Measurements from ENCODE around the gene ATP6V1A. TPM values are rescaled to one million over a fixed set of nuclear protein-coding genes. Genes with fewer than 3 reads are reported as not detected.
A peak's percentile ranks its signal among the peaks of the same experiment; 100 is the strongest.

ATP6V1A gene
- total RNA-seq, result 10 to 100 TPM; 30.7 to 31.3 TPM

DNA sequence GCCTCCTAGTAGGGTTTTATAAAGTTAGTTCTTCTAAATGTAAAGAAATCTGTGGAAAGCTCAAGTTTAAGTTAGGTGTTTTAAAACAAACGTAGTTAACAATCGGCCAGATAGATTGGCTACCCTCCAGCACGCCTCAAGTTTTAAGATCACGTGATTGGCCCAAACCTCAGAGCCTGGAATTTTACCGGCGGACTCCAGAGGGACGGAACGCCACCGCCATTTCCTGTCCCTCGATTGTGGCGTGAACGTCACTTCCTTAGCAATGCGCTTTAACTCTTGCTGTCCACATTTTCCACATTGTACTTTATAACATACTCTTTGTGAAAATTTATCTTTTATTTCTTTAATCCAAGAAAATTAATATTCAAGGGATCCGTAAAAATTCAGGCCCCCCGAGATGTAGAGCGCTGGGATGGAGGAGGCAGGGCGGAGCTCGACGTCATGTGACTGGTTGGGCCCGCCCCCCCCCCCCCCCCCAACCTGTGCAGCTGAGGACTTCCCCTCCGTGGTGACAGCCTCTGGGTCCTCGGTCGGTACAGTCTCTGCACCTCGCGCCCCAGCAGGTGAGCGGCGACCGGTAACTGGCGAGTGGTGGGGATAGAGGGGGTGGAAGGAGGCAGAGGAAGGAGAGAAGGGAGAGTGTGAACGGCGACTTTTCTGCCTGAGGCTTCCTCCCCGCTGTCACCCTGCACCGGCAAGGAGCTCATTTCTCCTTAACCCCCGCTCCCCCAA is at the start of gene ATP6V1A:
ATP6V1A (plus strand) TSS at position 488 of the 735 bp plus-strand sequence. CDS start 31,719 bp downstream, outside the sequence.
- peak within 1 kb of the TSS; percentile 100 for H3K27ac Mint-ChIP-seq
- ATAC-seq (replicated peaks in 1 of 2) (peak; percentile 47 to 64), DNase-seq (peak; percentile 83 to 88)

DNA sequence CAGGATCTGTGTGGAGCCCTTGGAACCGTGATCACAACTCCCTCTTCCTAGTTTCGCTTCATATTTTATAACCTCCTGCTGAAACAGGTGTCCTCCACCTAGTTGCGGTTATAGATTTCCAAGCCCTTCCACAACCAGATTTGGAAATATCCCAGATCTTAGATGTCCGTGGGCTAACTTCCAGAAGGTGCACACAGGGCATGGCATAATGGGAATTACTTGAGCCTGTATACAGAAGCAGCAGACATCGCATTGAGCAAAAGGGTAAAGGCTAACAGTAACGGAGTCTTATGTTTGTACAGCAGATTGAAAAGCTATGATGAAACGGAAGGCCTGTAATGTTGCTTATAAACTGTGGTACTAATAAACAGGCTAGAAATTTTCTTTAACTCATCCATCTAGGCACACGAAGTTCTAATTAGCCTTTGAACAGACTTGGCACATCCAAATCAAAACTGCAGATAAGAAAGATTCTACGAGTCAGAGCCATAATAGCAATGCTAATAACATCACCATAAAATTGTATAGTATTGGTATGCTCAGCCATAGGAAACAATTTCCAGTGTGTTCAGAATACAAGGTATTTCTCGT is 49.2 kb upstream of the ATP6V1A start:
- Mint-ChIP-seq H3K27ac (no peak overlapping the region), H3K36me3 (ENCODE audit: insufficient read depth in 2 of 2) (peaks cover 0 to 2% of the 10 kb centered on the region in 2 donors), H3K9me3 (no peaks in the 10 kb centered on the region), H3K4me1 (ENCODE audit: low read depth) (peaks cover 25% of the 10 kb centered on the region), H3K4me3 (no peak overlapping the region), H3K27me3 (ENCODE audit: low read depth) (no peaks in the 10 kb centered on the region)
- ATAC-seq (replicated peaks in 1 of 2) (no peak), DNase-seq (peak in 1 of 2 donors; percentile 9)

More for the DNA sequence above, at the start of gene ATP6V1A:
- Mint-ChIP-seq H3K27me3 (ENCODE audit: low read depth) (no peaks in the 10 kb centered on the region), H3K4me3 (peak within 1 kb of the TSS; percentile 95 to 98), H3K4me1 (ENCODE audit: low read depth) (peaks cover 64% of the 10 kb centered on the region), H3K9me3 (no peaks in the 10 kb centered on the region), H3K36me3 (ENCODE audit: insufficient read depth in 2 of 2) (peaks cover 9 to 12% of the 10 kb centered on the region in 2 donors)

DNA sequence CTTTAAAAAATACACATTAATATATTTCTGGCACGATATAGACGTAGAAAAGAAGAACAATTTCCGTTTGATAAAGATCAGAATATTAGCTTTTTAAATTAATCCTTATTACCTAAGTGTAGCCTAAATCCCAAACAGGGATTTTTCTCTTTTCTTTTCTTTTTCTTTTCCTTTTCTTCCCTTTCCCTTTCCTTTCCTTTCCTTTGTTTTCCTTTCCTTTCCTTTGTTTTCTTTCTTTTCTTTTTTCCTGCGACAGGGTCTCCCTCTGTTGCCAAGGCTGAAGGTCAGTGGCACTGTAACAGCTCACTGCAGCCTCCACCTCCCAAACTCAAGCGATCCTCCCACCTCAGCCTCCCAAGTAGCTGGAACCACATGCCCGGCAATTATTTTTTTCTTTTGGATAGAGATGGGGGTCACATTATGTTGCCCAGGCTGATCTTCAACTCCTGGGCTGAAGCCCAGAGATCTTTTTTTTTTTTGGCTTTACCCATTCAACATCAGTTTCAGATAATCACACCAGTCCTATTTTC is 48.6 kb upstream of the ATP6V1A start:
- no peak overlapping the region for H3K4me3 Mint-ChIP-seq
- H3K4me1 Mint-ChIP-seq (ENCODE audit: low read depth), result peaks cover 23% of the 10 kb centered on the region
- no peak overlapping the region for H3K27ac Mint-ChIP-seq
- ATAC-seq (replicated peaks in 1 of 2) (no peak), DNase-seq (no peak)
- peaks cover 0 to 2% of the 10 kb centered on the region in 2 donors for H3K36me3 Mint-ChIP-seq (ENCODE audit: insufficient read depth in 2 of 2)
- no peaks in the 10 kb centered on the region for H3K9me3 Mint-ChIP-seq
- H3K27me3 Mint-ChIP-seq (ENCODE audit: low read depth), result no peaks in the 10 kb centered on the region

DNA sequence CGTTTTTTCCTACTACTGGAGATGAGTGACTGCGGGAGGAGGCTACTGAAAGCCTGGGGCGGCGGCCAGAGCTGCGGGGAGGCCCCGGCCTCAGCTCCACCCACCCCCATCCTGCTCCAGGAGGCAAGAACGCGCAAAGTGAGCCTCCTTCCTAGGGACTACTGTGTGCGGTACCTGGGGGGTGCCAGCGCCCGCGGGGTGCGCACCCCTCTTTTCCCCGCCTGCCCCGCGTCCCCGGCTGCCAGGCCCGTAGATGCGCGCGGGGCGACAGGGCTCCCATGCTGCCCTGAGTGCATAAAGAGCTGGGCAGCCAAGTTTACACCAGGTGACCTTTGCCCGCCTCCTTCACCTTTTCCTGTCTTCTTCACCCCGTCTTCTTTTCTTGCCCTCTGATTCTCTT is 47.9 kb upstream of the ATP6V1A start:
- H3K4me1 Mint-ChIP-seq (ENCODE audit: low read depth), result peaks cover 16% of the 10 kb centered on the region
- no peaks in the 10 kb centered on the region for H3K27me3 Mint-ChIP-seq (ENCODE audit: low read depth)
- H3K4me3 Mint-ChIP-seq, result no peak overlapping the region
- peak; percentile 29 to 33 for DNase-seq
- no peak for ATAC-seq (replicated peaks in 1 of 2)
- H3K9me3 Mint-ChIP-seq, result no peaks in the 10 kb centered on the region
- H3K27ac Mint-ChIP-seq, result peak overlapping the region; percentile 35
- peaks cover 0 to 2% of the 10 kb centered on the region in 2 donors for H3K36me3 Mint-ChIP-seq (ENCODE audit: insufficient read depth in 2 of 2)

DNA sequence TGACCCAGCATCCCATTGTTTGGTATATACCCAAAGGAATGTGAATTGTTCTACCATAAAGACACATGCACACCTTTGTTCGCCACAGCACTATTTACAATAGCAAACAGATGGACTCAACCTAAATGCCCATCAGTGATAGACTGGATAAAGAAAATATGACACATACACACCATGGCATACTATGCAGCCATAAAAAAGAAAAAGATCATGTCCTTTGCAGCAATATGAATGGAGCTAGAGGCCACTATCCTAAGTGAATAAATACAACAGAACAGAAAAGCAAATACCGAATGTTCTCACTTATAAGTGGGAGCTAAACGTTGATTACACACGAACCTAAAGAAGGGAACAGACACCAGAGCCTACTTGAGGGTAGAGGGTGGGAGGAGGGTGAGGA is 39.0 kb upstream of the ATP6V1A start:
- H3K36me3 Mint-ChIP-seq (ENCODE audit: insufficient read depth in 2 of 2), result no peaks in the 10 kb centered on the region
- ATAC-seq (replicated peaks in 1 of 2) (no peak), DNase-seq (no peak)
- no peaks in the 10 kb centered on the region for H3K9me3 Mint-ChIP-seq
- H3K27me3 Mint-ChIP-seq (ENCODE audit: low read depth), result peaks cover 16% of the 10 kb centered on the region
- no peaks in the 10 kb centered on the region for H3K4me1 Mint-ChIP-seq (ENCODE audit: low read depth)
- H3K27ac Mint-ChIP-seq, result no peak overlapping the region
- H3K4me3 Mint-ChIP-seq, result no peak overlapping the region

DNA sequence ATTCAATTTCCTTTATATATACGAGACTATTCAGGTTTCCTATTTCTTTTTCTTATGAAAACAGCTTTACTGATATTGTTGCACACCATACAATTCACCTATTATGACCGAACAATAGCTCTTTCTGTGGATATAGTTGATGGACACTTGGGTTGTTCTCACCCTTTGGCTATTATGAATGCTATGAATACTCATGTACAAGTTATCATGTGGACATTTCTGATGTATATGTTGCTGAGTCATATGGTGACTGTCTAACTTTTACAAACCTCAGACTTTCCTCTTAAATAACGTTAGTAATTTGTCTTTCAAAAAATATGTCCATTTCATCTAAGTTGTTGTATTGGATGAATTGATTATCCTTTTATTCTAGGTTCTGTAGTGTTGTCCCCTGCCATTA is 34.7 kb upstream of the ATP6V1A start:
- H3K36me3 Mint-ChIP-seq (ENCODE audit: insufficient read depth in 2 of 2), result no peaks in the 10 kb centered on the region
- ATAC-seq (replicated peaks in 1 of 2), result peak in 1 of 2 donors; percentile 32

DNA sequence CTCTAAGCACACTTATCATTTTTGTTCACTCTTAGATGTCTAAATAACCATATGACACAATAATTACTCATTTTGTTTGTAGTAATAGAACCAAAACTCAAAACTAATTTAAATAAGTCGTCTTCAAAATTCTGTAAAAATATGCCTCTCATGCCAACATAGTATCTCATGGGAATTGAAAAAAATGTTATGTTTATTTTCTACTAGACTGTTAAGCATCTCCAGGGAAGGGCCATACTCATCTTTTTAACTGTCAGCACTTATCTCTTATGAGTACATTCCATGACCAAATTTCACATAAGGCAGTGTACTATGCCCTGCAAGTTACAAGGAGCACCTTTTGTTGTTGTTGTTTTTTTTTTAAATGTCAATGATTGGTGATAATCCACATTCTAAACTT is 32.1 kb upstream of the ATP6V1A start:
- no peaks in the 10 kb centered on the region for H3K9me3 Mint-ChIP-seq
- H3K4me1 Mint-ChIP-seq (ENCODE audit: low read depth), result peaks cover 16% of the 10 kb centered on the region
- H3K27ac Mint-ChIP-seq, result no peak overlapping the region
- peaks cover 10% of the 10 kb centered on the region for H3K27me3 Mint-ChIP-seq (ENCODE audit: low read depth)
- no peak for ATAC-seq (replicated peaks in 1 of 2)
- no peak overlapping the region for H3K4me3 Mint-ChIP-seq
- peaks cover 0 to 2% of the 10 kb centered on the region in 2 donors for H3K36me3 Mint-ChIP-seq (ENCODE audit: insufficient read depth in 2 of 2)
- DNase-seq, result no peak

More for the DNA sequence above, 34.7 kb upstream of the ATP6V1A start:
- Mint-ChIP-seq H3K4me3 (no peak overlapping the region), H3K27me3 (ENCODE audit: low read depth) (peaks cover 16% of the 10 kb centered on the region), H3K4me1 (ENCODE audit: low read depth) (no peaks in the 10 kb centered on the region), H3K27ac (no peak overlapping the region), H3K9me3 (no peaks in the 10 kb centered on the region)
- DNase-seq, result no peak

DNA sequence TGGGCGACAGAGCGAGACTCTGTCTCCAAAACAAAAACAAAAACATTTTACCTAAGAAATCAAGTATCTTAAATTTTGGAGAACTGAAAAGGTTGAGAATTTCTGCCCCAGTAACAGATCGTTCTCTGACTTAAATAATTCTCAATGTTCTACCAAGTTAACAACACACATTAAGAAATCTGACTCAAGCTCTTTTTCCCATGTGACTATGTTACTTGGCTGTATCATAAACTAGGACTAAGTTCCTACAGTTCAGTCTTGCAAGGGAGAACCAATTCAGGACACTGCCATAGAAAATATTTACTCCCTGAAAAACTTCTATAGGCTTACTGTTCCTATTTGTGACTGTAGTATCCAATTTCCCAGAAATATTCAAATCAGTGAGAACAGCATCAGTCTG is 29.5 kb upstream of the ATP6V1A start:
- peaks cover 16% of the 10 kb centered on the region for H3K4me1 Mint-ChIP-seq (ENCODE audit: low read depth)
- H3K27me3 Mint-ChIP-seq (ENCODE audit: low read depth), result peaks cover 4% of the 10 kb centered on the region
- no peak for DNase-seq
- ATAC-seq (replicated peaks in 1 of 2), result no peak
- H3K9me3 Mint-ChIP-seq, result no peaks in the 10 kb centered on the region
- peak overlapping the region; percentile 63 for H3K27ac Mint-ChIP-seq
- H3K36me3 Mint-ChIP-seq (ENCODE audit: insufficient read depth in 2 of 2), result peaks cover 0 to 10% of the 10 kb centered on the region in 2 donors
- H3K4me3 Mint-ChIP-seq, result no peak overlapping the region

DNA sequence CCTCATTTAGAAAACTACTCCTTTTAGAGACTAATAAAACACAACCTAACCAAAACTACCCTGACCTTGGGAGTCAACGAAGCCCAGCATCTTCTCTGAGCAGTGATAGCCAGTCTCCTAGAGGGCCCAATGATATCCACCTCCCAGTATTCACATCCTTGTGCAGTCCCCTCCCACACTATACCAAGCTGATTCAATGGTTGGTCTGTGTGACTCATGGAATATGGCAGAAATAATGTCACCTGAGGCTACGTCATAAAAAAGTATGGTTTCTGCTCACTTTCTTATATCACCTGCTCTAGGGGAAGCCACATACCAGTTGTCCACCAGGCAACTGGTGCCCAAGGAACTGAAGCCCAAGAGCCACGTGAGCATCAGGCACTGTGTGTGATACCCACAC is 29.0 kb upstream of the ATP6V1A start:
- H3K36me3 Mint-ChIP-seq (ENCODE audit: insufficient read depth in 2 of 2), result peaks cover 0 to 14% of the 10 kb centered on the region in 2 donors
- H3K9me3 Mint-ChIP-seq, result no peaks in the 10 kb centered on the region
- H3K27me3 Mint-ChIP-seq (ENCODE audit: low read depth), result no peaks in the 10 kb centered on the region
- H3K27ac Mint-ChIP-seq, result peak overlapping the region; percentile 63
- no peak overlapping the region for H3K4me3 Mint-ChIP-seq
- ATAC-seq (replicated peaks in 1 of 2) (peak; percentile 95 to 99), DNase-seq (peak; percentile 6 to 8)
- peaks cover 16% of the 10 kb centered on the region for H3K4me1 Mint-ChIP-seq (ENCODE audit: low read depth)

DNA sequence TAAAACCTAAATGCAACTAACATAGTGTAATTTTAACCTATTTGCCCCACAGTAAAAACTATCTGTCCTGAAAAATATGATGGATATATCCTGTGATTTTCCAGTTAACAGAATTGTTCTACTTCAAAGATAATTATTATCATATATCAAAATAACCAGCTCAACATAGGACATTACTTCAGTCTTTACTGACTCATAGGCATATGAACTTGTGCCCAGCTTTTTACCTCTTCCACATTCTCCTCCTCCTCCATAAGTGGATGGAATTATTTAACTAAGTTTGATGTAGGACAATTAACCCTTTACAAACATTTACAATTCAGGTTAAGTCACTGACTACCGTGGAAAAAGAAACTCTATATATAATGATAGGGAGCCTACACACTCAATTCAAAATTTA is 27.5 kb upstream of the ATP6V1A start:
- H3K9me3 Mint-ChIP-seq, result no peaks in the 10 kb centered on the region
- peak overlapping the region; percentile 64 for H3K27ac Mint-ChIP-seq
- DNase-seq, result no peak
- peaks cover 0 to 18% of the 10 kb centered on the region in 2 donors for H3K36me3 Mint-ChIP-seq (ENCODE audit: insufficient read depth in 2 of 2)
- H3K4me3 Mint-ChIP-seq, result no peak overlapping the region
- no peaks in the 10 kb centered on the region for H3K27me3 Mint-ChIP-seq (ENCODE audit: low read depth)
- peaks cover 16% of the 10 kb centered on the region for H3K4me1 Mint-ChIP-seq (ENCODE audit: low read depth)
- no peak for ATAC-seq (replicated peaks in 1 of 2)

DNA sequence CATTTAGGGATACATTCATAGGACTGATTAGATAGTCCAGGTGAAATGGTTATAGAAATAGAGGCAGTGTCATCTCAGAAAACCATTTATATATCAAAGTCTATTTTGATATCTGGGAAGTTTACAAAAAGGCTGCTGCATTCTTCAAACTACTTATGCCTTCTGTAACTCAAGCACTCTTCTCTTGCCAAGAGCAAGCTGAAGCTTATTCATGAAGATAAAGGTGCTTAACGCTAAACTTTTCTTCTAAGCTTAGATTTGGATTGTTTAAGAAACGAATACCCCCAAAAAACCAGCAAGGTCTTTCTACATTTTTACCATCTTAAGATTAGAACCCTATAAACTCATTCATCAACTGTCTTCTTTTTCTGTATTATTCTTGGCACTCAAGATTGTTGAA is 27.1 kb upstream of the ATP6V1A start:
- no peak for DNase-seq
- H3K4me1 Mint-ChIP-seq (ENCODE audit: low read depth), result peaks cover 16% of the 10 kb centered on the region
- no peak overlapping the region for H3K4me3 Mint-ChIP-seq
- no peaks in the 10 kb centered on the region for H3K27me3 Mint-ChIP-seq (ENCODE audit: low read depth)
- ATAC-seq (replicated peaks in 1 of 2), result no peak
- peak overlapping the region; percentile 64 for H3K27ac Mint-ChIP-seq
- H3K36me3 Mint-ChIP-seq (ENCODE audit: insufficient read depth in 2 of 2), result peaks cover 0 to 18% of the 10 kb centered on the region in 2 donors
- H3K9me3 Mint-ChIP-seq, result no peaks in the 10 kb centered on the region

DNA sequence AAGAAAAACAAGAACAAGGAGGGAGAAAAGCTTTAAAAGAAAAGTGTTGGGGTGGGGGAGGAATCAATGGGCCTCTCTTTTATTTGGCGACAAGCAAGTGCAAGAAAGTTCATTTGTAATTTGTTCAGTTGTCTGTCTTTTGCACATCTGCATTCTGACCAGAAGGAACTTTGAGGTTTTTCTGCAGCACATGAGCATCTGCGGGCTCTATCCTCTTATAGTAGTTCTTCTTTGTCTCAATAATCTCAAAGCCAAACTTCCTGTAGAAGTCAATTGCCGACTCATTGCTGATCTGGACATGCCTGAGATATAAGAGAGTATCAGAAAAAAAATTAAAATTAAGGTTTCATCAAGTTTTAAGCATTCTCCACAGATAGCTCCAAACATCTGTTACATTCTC is 25.2 kb upstream of the ATP6V1A start:
- ATAC-seq (replicated peaks in 1 of 2) (no peak), DNase-seq (no peak)
- H3K9me3 Mint-ChIP-seq, result no peaks in the 10 kb centered on the region
- peaks cover 16% of the 10 kb centered on the region for H3K4me1 Mint-ChIP-seq (ENCODE audit: low read depth)
- H3K27ac Mint-ChIP-seq, result peak overlapping the region; percentile 38
- H3K27me3 Mint-ChIP-seq (ENCODE audit: low read depth), result no peaks in the 10 kb centered on the region
- peaks cover 0 to 18% of the 10 kb centered on the region in 2 donors for H3K36me3 Mint-ChIP-seq (ENCODE audit: insufficient read depth in 2 of 2)
- no peak overlapping the region for H3K4me3 Mint-ChIP-seq

DNA sequence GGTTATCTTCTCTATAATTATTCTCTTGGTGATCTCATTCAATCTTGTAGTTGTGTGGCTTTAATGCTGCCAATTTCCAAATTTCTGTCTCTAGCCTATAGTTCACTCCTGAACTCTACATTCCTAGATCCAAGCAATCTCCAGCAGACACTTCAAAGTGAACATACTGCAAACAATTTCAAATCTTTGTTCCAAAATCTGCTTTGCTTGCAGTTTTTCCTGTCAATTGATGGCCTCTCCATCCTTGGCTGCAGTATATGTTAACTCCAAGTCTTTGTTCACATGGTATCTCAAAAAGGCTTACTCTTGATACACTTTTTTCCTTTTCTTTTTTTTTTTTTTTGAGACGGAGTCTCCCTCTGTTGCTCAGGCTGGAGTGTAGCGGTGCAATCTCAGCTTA is 18.2 kb upstream of the ATP6V1A start:
- Mint-ChIP-seq H3K9me3 (no peaks in the 10 kb centered on the region), H3K4me1 (ENCODE audit: low read depth) (peaks cover 5% of the 10 kb centered on the region), H3K36me3 (ENCODE audit: insufficient read depth in 2 of 2) (peaks cover 0 to 7% of the 10 kb centered on the region in 2 donors), H3K27me3 (ENCODE audit: low read depth) (no peaks in the 10 kb centered on the region), H3K27ac (no peak overlapping the region), H3K4me3 (no peak overlapping the region)
- DNase-seq (no peak), ATAC-seq (replicated peaks in 1 of 2) (no peak)

Data from activated T-cell treated with anti-CD3 and anti-CD28 coated beads, Interleukin-2, amount 50 U/mL, for 72 hours (primary cell).